Activated T-cell treated with anti-CD3 and anti-CD28 coated beads, Interleukin-2, amount 50 U/mL, for 1 hour (primary cell): ENCODE data around the gene BDNF.
"Not testable (repeated sequence)": the region's sequence is repeated elsewhere in the genome, so short reads cannot be mapped to it uniquely, and the experiment has no call there.

Experiments used
- DNase-seq: peaks from one replicate; pipeline ENCODE4 v3.0.0-alpha.2; 2020

Gene BDNF

DNA sequence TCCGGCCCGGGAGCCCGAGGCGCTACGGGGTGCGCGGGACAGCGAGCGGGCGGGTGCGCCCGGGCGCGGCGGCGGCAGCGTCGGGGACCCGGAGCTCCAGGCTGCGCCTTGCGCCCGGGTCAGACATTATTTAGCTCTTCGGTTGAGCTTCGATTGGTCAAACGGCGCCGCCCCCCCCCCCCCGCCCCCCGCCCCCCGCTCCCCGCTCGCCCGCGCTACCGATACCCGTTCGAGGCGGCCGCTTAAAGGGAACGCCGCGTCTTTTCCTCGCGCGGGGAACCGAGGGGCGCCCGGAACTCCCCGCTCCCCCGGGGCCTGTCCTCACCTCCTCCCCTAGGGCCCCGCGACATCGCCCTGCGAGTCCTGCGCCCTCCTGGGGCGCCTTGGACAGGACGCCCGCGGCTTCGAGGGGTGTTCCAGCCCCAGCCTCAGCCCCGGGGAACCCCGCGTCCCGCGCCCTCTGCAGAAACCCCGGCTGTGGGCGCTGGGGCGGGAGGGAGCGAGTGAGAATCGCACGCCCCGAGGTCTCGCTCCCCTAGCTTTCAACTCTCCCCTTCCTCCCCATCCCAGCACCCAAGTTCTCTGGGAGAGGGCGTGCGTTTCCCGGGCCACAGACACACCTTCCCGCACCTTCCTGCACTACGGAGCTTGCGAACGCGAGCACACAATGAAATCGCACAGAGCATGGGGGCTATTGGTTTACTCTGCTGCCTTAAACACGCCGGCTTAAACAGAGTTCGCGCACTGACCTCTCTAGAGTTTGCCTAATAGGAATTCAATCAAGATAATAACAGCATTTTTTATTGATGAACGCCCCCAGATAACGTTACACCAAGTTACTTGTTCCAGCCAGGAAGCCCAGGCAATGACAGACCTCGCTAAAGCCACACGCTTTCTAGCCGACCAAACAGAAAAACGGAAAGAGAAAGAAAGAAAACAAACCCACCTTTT lies at the start of gene BDNF:
TSS of gene BDNF (minus strand) at position 105 of the 951 bp plus-strand sequence. CDS start 41,891 bp downstream, outside the sequence.
- no peak for DNase-seq

DNA sequence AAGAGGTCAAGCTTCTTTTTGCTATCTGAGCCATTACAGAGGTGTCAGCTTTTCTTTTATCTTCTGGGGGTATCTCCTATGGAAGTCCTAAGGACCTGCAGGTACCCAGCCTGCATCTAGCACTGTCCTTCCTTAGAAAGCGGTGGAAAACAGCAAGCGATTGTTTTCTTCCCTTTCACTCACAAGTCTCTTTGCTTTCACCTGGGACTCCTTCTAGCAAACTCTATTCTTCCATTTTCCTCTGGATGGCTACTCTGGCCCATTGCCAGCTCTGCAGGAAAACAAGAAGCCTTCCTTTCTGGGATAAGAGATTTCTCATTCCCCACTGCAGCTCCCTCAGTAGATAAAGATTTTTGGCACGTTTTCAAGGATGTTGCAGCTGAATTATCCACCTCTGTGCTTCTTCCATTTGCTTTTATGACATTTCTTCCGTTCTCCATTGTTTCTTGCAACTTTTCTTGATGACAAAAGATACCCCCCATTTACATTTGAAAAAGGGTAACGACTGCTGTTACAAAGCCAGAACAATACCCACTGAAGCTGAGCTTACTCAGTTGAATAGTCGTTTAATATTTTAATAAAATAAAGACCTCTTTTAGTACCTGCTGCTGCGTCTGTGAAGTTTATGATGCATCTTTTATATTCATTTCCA lies 40.2 kb upstream of the BDNF start:
- no peak for DNase-seq

DNA sequence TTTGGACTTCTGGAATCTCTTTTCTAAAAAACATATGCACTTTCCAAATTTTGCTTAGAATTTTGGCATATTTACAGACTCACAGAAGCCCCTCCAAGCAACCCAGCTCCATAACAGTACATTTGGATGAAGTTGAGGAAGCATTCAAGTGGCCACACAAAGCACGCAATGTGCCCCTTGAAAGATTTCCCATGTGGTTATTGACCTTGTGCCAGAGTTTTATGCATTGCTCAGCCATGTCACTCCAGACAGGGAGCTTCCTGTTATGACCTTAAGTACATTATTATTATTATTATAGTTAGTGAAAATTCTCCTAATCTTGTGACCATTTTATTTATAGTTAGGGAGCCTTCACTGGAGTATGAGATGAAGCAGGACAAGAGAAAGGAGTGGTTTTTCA lies 35.0 kb upstream of the BDNF start:
- DNase-seq = no peak

DNA sequence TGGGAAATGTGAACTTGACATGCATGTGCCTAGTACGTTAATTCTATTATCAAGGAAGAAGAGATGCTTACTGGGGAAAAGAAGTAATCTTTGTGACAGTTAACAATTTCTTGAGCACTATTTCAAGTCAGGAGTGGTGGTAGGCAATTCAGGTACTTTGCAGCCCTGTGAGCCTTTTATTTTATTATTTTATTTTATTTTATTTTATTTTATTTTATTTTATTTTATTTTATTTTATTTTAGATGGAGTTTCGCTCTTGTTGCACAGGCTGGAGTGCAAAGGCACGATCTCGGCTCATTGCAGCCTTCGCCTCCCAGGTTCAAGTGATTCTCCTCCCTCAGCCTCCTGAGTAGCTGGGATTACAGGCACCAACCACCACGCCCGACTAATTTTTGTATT lies 31.5 kb upstream of the BDNF start:
- DNase-seq = not testable (repeated sequence)

DNA sequence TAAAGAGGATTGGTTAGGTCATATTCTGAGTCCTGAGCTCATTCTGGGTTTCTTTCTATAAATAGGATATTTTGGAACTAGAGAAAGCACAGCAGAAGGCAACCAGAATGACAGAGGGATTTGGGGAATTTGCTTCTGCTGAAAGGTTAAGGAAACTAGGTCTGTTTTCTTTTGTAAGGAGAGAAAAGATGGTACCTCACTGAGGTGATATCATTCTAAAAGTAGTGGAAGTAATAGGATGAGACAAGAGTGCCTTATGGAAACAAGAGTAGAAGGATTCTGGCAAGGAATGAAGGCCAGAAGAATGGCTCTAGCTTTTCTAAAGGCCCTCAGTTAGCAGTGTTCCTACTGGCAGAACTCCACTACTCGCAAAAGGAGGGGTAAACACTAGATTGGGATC lies 26.7 kb upstream of the BDNF start:
- no peak for DNase-seq

DNA sequence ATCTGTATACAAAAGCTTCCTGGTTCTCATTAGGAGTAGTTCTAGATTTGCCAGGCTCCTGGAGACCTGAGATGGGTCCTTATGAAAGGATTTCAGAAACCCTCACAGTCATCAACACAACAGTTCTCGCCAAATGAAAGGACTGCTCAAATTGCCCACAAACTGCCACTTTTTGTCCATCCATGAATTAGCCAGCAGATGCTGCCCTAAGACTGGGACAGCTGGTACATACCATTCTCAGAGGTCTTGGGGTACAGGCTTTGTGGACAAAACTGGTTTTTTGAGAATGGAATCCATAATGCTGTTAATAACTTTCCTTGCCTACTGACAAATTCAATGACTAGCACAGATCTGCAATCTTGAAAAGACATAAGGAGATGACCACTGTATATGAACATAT lies 23.4 kb upstream of the BDNF start:
- no peak for DNase-seq

DNA sequence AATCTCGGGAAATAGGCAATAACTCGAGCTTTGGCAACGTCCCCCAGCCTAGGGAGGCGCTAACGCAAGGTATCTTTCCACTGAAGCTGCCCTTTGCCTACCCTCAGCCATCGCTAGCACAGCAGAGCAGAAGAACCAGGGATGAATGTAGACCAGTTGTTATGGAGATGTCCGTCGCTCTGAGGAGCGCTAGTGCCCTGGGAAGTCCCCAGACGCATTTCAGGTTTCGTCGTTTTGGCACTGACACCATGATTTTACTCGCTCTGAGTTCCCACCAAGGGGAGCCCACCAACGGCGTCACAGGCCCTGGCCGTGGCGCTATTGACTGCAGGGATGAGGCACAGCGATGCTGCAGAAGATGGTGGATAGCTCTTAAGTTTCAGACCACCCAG lies 22.7 kb upstream of the BDNF start:
- DNase-seq = no peak

DNA sequence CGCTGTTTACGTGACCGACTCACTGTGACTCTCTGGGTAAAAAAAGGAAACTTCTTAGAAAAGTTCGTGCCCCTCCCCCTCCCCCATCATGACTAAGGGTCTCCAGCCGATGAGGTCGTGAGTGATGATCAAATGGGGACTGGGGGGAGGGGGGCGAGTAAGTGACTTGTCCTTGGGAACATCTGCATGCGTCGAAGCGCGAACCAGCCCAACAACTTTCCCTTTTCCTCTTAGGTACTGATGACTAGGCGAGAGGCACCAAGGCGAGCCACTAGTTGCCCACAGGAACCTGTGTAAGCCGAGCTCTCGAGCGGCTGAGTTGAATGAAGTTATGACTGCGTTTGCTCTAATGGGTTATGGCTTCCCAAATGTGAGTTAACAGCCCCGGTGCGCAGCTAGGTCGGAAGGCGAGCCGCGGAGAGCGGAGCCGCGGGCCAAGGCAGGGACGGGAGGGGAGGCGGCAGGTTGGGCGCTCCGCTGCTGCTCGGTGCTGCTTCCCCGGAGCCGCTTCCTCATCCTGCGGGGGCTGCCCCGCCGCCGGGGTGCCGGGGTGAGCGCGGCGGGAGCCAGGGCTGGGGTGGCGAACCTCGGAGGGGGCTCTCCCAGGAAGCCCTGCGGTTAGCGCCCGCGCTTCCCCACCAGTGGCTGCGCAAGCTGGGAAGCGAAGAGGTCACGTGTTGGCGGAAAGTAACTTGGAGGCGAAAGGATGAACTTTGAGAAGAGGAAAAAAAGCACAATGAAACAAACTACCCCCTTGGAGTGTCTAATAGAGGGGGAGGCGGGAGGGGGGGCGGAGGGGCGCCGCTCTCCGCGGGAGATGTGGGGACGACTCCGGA lies 22.1 kb upstream of the BDNF start:
- no peak for DNase-seq

DNA sequence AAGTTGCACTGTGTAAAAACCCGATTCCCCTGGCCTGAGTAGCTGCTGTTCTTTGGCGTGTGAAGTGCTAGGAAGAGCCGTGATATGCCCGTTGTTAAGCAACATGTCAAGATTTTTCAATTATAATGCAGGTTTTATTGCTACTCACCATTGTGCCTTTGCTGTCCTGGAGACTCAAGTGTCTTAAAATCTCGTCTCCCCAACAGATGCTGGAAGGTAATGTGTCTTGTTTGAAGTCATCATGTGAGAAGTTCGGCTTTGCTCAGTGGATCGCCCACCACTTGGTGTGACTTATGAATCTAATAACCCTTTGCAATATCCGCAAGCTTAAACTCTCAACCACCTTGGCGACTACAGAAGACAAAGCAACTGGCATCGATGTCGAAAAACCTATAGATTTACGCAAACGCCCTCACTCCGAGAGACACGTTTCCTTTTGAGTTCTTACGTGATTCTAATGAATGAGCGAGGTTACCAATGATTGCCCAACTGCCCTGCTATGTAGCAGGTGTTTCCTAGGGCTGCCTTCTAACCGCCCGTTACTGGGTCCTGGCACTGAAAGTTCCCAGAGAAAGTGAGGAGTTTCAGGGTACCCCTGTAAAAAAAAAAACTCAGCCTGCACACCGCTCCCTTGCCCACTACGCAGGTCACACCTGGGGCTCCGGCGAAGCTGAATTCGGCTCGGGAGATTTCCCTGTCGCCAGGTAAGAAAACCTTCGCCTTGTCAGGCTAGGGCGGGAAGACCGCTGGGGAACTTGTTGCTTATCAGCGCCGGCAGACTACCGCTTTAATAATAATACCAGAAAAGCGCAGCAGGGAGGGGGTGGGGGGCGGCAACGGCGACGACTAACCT lies 21.2 kb upstream of the BDNF start:
- DNase-seq = no peak

DNA sequence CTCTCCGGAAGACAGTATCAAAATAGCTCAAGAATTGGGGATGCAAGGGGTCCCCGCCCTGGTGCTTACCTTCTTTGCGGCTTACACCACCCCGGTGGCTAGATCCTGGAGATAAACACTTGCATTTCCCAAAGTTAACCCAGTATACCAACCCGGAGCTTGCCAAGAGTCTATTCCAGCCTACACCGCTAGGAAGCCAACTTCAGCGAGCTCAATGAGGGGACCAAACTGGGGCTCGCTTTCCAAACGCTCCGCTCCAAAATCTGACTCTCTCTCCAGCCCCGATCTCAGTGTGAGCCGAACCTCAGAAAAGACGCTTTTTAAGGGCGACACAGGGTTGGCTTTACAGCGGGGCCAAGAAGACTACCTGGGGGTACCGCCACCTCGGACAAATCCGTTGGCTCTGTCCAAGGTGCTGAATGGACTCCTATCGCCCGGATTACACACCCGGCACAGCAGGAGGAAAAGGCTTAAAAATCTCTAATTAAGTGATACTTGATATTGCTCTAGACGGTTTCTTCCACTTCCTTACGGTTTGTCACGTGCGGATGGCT lies 20.1 kb upstream of the BDNF start:
- DNase-seq = no peak

DNA sequence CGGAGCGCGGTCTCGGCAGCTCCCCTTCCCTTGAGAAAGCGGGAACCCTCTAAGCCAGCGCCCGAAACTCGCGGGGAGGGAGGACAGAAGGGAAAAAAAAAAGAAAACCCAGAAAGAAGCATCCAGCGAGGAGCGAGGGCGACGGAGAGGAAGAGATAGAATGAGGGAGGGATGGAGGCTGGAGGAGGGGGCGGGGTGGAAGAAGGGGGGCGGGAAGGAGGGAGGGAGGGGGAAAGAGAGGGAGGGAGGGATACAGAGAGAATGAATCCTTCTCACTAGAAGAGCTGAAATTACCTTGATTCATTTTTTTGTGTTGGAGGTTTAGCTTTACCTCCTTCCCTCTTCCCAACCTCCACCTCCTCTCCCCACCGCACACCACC lies 19.3 kb upstream of the BDNF start:
- DNase-seq = no peak

DNA sequence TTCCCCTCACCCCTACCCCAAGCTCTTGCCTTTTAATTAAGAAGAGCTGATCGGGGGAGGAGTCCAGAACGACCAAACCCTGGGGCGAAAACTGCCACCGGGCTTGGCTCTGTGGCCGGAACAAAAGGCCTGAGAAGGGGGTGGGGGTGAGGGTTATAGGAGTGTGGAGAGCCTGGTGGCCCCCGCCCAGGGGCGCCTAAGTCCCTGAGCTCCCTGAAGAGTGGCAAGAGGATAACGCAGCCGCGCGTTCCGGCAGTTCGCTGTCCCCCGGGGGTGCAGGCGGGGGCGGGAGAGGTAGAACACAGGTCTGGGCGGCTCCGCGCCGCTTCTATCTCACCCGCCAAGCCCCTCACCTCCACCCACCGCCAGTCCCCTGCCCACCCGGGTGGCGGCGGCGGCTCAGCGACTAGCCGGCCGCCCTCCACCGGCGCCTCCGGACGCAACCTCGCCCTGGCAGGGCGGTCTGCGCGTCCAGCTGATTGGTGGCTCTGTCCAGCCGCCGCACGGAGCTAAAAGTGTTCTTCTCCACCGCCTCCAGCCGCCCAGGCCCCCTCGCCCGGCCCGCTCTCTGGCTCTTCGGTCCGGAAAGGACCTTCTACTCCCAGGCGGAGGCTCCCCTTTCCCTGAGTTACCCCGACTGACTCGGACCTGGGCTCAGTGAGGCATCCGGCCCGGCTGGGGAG lies 18.7 kb upstream of the BDNF start:
- no peak for DNase-seq

DNA sequence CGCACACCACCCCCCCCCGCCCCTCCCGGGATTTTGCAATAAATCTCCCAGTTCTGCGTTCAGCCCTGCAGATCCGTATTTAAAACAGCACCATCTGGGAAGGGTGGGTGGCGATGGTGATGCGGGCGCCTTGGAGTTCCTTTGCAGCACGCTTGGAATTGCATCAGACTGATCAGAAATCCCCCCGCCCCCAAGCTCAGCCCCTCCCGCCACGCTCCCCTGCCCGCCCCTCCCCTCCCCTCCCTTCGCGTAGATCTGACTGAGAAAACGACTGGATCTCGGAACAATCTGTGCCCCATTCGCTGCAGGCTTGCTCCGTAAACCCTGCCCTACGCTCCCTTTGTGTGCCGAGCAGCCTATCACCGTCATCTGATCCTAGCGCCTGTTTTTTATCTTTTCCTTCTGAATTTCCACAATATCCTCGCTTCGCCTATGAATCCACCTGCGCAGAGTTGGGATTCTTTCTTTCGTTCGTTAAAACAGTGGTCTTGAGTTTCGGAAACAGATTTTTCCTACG lies 18.1 kb upstream of the BDNF start:
- DNase-seq = no peak

DNA sequence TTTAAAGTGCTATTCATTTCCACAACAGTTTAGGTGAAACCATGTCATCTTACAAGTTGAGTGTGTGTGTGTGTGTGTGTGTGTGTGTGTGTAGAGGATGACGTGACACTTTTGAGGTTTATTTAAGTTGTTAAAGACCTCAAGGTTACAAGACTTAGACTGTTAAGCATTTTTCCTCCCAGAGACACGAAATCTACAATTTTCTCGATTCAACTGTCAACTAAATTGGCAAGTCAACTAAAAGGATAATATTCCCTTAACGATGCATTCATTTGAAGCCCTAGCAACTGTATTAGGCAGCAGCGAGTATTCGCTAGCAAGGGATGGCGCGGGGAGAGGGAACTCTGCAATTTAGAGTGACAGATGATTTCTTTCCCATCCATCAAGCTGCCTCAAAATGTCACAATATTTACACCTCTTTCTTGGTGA lies 17.6 kb upstream of the BDNF start:
- no peak for DNase-seq

DNA sequence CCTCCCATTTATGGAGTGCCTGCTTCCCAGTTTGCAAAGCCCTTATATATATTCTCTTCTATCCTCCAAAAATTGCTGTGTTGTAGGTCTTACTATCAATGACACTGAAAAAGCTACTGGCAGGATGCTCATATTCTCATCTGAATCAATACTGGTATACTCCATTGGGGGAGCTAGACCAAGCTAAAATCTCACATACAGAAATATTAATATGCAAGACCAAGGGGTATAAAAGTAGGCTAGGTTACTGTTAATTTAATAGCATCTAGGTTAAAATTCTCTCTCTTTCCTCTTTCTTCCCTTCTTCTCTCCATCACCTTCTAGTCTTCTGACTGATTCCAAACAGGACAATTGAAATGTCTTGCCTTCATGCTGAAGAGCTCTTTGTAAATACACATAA lies 17.1 kb upstream of the BDNF start:
- DNase-seq = no peak

DNA sequence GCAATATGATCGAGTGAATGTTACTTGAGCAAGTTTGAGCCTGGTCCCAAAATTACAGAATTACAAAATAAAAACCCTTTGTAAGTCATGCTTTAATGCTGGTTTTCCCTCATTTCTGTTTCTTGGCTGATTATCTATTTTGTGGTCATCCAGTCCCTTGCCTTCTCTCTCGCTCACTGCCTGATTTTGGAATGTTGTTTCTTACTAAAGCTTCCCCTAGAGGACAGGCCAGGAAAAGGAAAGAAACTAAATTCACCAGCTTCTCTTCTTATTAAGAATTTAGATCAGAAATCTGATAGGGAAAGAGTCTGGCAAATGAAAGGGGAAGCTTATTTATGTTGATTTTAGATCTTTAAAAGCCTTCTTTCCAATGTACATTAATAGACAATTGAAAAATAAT lies 16.6 kb upstream of the BDNF start:
- DNase-seq = no peak

DNA sequence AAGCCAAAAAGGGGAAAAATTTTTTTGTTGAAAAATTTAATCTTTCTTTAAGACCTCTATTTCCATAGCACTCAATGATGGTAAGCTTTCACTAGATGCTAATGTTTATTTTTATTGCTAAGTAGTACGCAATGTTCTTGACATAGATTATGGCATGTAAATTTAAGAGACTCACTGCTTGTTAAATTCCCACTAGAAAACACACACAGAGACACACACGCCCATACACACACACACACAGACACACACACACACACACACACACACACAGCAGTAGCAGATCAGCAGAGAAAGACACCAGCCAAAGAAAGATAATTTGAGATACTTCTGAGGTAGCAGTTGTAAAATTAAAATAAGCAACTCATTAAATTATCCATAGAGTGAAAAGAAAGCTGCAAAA lies 16.0 kb upstream of the BDNF start:
- no peak for DNase-seq

DNA sequence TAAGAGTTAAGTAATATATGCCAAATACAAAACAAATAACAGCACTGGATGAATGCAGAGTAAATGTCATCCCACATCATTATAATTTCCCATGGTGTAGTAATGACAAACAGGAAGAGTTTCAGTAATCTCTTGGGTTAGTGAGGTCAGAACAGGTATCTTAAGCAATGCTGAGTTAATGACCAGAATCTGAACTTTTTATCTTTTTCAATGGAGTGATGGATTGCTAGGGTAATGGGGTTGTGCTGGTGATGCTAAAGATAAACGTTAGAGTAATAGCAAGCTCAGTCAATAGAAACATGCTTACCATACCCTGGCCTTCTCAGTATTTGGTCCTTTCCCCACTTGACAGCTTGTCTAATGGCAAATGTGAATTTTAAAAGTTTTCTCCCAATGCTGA lies 11.5 kb upstream of the BDNF start:
- no peak for DNase-seq

DNA sequence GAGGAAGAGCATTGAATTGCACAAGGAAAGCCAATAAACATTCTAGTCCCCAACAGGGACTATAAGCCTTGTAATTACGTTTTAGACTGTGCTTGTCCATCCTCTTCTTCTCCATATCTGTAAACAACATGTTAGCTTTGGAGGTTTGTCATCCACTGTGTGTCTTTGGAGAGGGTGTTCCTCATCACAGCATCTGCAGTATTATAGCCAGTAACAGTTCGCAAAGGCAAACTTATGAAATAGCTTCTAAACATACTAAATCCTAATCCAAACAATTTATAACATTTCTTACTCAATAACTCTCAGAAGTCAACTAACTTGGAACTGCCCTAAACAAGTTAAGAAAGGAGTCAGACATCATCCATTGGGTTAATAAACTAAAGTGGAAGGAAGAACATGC lies 10.3 kb upstream of the BDNF start:
- DNase-seq = no peak

DNA sequence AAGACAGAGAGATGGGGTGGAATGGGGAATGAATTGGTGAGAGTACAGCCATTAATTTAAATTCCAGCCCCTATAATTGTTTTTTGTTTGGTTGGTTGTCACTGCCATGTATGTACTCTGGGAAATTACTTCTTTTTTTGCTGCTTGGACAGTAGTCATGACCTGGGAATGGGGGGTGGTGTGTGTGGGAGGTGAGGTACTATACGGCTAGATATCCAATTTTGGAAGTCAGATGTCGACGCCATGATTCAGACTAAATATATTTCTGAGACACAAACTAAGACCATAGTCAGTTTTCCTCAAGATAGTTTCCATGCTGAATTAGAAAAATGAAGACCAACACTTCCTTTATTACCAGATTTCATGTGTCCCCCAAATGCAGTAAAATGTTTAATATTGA lies 7.4 kb upstream of the BDNF start:
- DNase-seq = no peak
